H9 (cell line): Measurements from ENCODE around the gene TMEM35B. TPM values are rescaled to one million over a fixed set of nuclear protein-coding genes. Genes with fewer than 3 reads are reported as not detected.

Source experiments
- DNase-seq: peaks from one replicate; pipeline ENCODE4 v3.0.0-alpha.2; 2017
- H2AFZ ChIP-seq: one replicate; pipeline ENCODE4 v1.6.1; 2013; ENCODE audit warnings: mild to moderate bottlenecking, low read length, control low read depth, moderate library complexity
- H2AK5ac ChIP-seq: 2 replicates; pipeline ENCODE4 v1.6.1; 2013; ENCODE audit warnings: low read length, control low read depth, mixed read lengths; ENCODE audit not compliant: insufficient read length
- H2BK120ac ChIP-seq: one replicate; pipeline ENCODE4 v1.6.1; 2013; ENCODE audit warnings: low read depth, mild to moderate bottlenecking, low read length, control low read depth, inconsistent platforms; ENCODE audit not compliant: poor library complexity, severe bottlenecking
- H2BK12ac ChIP-seq: 2 replicates; pipeline ENCODE4 v1.6.1; 2013; ENCODE audit warnings: low read length, control low read depth, mixed read lengths, low read depth; ENCODE audit not compliant: insufficient read length
- H2BK15ac ChIP-seq: 2 replicates; pipeline ENCODE4 v1.6.1; 2013; ENCODE audit warnings: low read depth, low read length, control low read depth
- H2BK20ac ChIP-seq: one replicate; pipeline ENCODE4 v1.6.1; 2013; ENCODE audit warnings: low read depth, mild to moderate bottlenecking, low read length, control low read depth, inconsistent platforms; ENCODE audit not compliant: poor library complexity, severe bottlenecking
- H2BK5ac ChIP-seq: 2 replicates; pipeline ENCODE4 v1.6.1; 2013; ENCODE audit warnings: low read length, control low read depth, mixed read lengths; ENCODE audit not compliant: insufficient read length
- H3K14ac ChIP-seq: 2 replicates; pipeline ENCODE4 v1.6.1; 2013; ENCODE audit warnings: low read length, control low read depth; ENCODE audit not compliant: insufficient read depth
- H3K18ac ChIP-seq: 2 replicates; pipeline ENCODE4 v1.6.1; 2013; ENCODE audit warnings: low read depth, mild to moderate bottlenecking, mixed read lengths, low read length, control low read depth; ENCODE audit not compliant: insufficient read length
- H3K23ac ChIP-seq: 2 replicates; pipeline ENCODE4 v1.6.1; 2013; ENCODE audit warnings: low read length, control low read depth, mixed read lengths, low read depth; ENCODE audit not compliant: insufficient read length
- H3K23me2 ChIP-seq: 2 replicates; pipeline ENCODE4 v1.6.1; 2013; ENCODE audit warnings: low read depth, mild to moderate bottlenecking, mixed read lengths, low read length, control low read depth; ENCODE audit not compliant: insufficient read length, poor library complexity, severe bottlenecking
- H3K27ac ChIP-seq: 2 replicates; pipeline ENCODE4 v1.5.1; 2013; ENCODE audit warnings: low read length, control low read depth, mixed read lengths, low read depth; ENCODE audit not compliant: insufficient read length
- H3K27me3 ChIP-seq: 2 replicates; pipeline ENCODE4 v1.6.1; 2013; ENCODE audit warnings: low read length, control low read depth, inconsistent platforms; ENCODE audit not compliant: insufficient read depth
- H3K4ac ChIP-seq: 2 replicates; pipeline ENCODE4 v1.6.1; 2013; ENCODE audit warnings: low read depth, mild to moderate bottlenecking, control low read depth, inconsistent platforms, low read length, moderate library complexity
- H3K4me1 ChIP-seq: 2 replicates; pipeline ENCODE4 v1.6.1; 2013; ENCODE audit warnings: low read length, control low read depth, inconsistent platforms; ENCODE audit not compliant: insufficient read depth
- H3K4me2 ChIP-seq: 2 replicates; pipeline ENCODE4 v1.6.1; 2013; ENCODE audit warnings: low read length, control low read depth, mixed read lengths; ENCODE audit not compliant: insufficient read length, insufficient read depth
- H3K56ac ChIP-seq: 2 replicates; pipeline ENCODE4 v1.6.1; 2013; ENCODE audit warnings: low read depth, mild to moderate bottlenecking, mixed read lengths, low read length, control low read depth; ENCODE audit not compliant: insufficient read length
- H3K79me1 ChIP-seq: 2 replicates; pipeline ENCODE4 v1.6.1; 2013; ENCODE audit warnings: low read depth, mild to moderate bottlenecking, moderate library complexity, low read length, control low read depth, inconsistent platforms; ENCODE audit not compliant: insufficient read depth, poor library complexity, severe bottlenecking
- H3K79me2 ChIP-seq: 2 replicates; pipeline ENCODE4 v1.6.1; 2013; ENCODE audit warnings: low read length, control low read depth, inconsistent platforms; ENCODE audit not compliant: insufficient read depth
- H3K9ac ChIP-seq: 2 replicates; pipeline ENCODE4 v1.6.1; 2013; ENCODE audit warnings: low read length, control low read depth, mixed read lengths; ENCODE audit not compliant: insufficient read length; ENCODE audit errors: extremely low read depth
- H3K9me3 ChIP-seq: one replicate; pipeline ENCODE4 v1.6.1; 2013; ENCODE audit warnings: low read depth, low read length, inconsistent platforms; ENCODE audit not compliant: control insufficient read depth
- H3T11ph ChIP-seq: one replicate; pipeline ENCODE4 v1.6.1; 2013; ENCODE audit warnings: mild to moderate bottlenecking, low read length, control low read depth, inconsistent platforms
- H4K20me1 ChIP-seq: one replicate; pipeline ENCODE4 v1.6.1; 2013; ENCODE audit not compliant: control insufficient read depth, insufficient read length, insufficient read depth
- H4K5ac ChIP-seq: 2 replicates; pipeline ENCODE4 v1.6.1; 2013; ENCODE audit warnings: low read depth, mild to moderate bottlenecking, mixed read lengths, low read length, control low read depth; ENCODE audit not compliant: insufficient read length
- H4K8ac ChIP-seq: replicated peaks from 2 replicates; pipeline ENCODE4 v1.6.1; 2013; ENCODE audit warnings: low read length, control low read depth, mixed read lengths, low read depth; ENCODE audit not compliant: insufficient read length
- H4K91ac ChIP-seq: 2 replicates; pipeline ENCODE4 v1.6.1; 2013; ENCODE audit warnings: low read depth, mild to moderate bottlenecking, moderate library complexity, mixed read lengths, low read length, control low read depth; ENCODE audit not compliant: insufficient read length
- H3K27ac Mint-ChIP-seq, 3 experiments: 2 replicates in 2 of 3; 3 replicates in 1 of 3; pipeline ENCODE4 v1.8.0; 2020 to 2021; ENCODE audit warnings: mixed read lengths in 3 of 3, mild to moderate bottlenecking in 1 of 3, moderate library complexity in 1 of 3
- H3K27me3 Mint-ChIP-seq: 2 replicates; pipeline ENCODE4 v1.8.0; 2021; ENCODE audit warnings: low read depth, mild to moderate bottlenecking, moderate library complexity, mixed read lengths
- H3K36me3 Mint-ChIP-seq, 3 experiments: 2 replicates in 2 of 3; 3 replicates in 1 of 3; pipeline ENCODE4 v1.8.0; 2020 to 2021; ENCODE audit warnings: low read depth in 3 of 3, mixed read lengths in 3 of 3; ENCODE audit not compliant: insufficient read depth in 1 of 3
- H3K4me1 Mint-ChIP-seq, 2 experiments: 2 replicates each; pipeline ENCODE4 v1.8.0; 2020; ENCODE audit warnings: mixed read lengths in 2 of 2
- H3K4me3 Mint-ChIP-seq, 2 experiments: 2 replicates in 1 of 2; 3 replicates in 1 of 2; pipeline ENCODE4 v1.8.0; 2020 to 2021; ENCODE audit warnings: mild to moderate bottlenecking in 2 of 2, mixed read lengths in 2 of 2, moderate library complexity in 1 of 2
- H3K9me3 Mint-ChIP-seq, 2 experiments: 2 replicates in 1 of 2; 3 replicates in 1 of 2; pipeline ENCODE4 v1.8.0; 2020; ENCODE audit warnings: mild to moderate bottlenecking in 2 of 2, mixed read lengths in 2 of 2, moderate library complexity in 1 of 2
- CTCF ChIP-seq: fragments of 200-600 bp; sonication (generic); conservative IDR thresholded peaks from 3 replicates; pipeline ENCODE4 v1.8.0; 2021; ENCODE audit warnings: antibody characterized with exemption, mild to moderate bottlenecking
- WGBS: extraction: QIAGEN DNeasy Blood & Tissue Kit; methylation state at CpG from one replicate; pipeline ENCODE4 v1.1.7; 2013; ENCODE audit warnings: missing lambda C conversion rate, low lambda C conversion rate, mixed read lengths; ENCODE audit not compliant: insufficient read length; ENCODE audit errors: extremely low coverage; 5-methylcytosine and 5-hydroxymethylcytosine counted together
- total RNA-seq: library from RNA; stranded (reverse); gene quantifications from 2 replicates; pipeline ENCODE4 v1.2.1, GENCODE V29; 2021

Gene TMEM35B
- total RNA-seq, 1 experiment from 2014 or later: 7.7 TPM

GRCh38 chr1:35005711-35006110, 20.6 kb upstream of the TMEM35B start:
- Histone ChIP-seq H2AK5ac (no peak overlapping the region), H3K14ac (no peak overlapping the region), H3K9me3 (no peaks in the 10 kb centered on the region), H4K8ac (no peak overlapping the region), H3K4ac (no peak overlapping the region), H4K91ac (no peak overlapping the region), H2BK12ac (no peak overlapping the region), H2BK20ac (no peak overlapping the region), H4K20me1 (no peaks in the 10 kb centered on the region), H3K9ac (no peak overlapping the region), H3K4me1 (no peaks in the 10 kb centered on the region), H3K79me1 (no peaks in the 10 kb centered on the region), H3K27ac (no peak overlapping the region), H2BK120ac (no peak overlapping the region), H3K4me2 (no peak overlapping the region), H3K79me2 (no peaks in the 10 kb centered on the region), H3K18ac (no peak overlapping the region), H3K56ac (no peak overlapping the region), H4K5ac (no peak overlapping the region), H2BK15ac (no peak overlapping the region), H3T11ph (no peak overlapping the region), H3K23ac (no peak overlapping the region), H3K27me3 (no peaks in the 10 kb centered on the region), H2BK5ac (no peak overlapping the region), H2AFZ (no peak overlapping the region), H3K23me2 (no peaks in the 10 kb centered on the region)
- Mint-ChIP-seq H3K27me3 (no peaks in the 10 kb centered on the region), H3K9me3 (no peaks in the 10 kb centered on the region), H3K4me3 (no peak overlapping the region), H3K4me1 (no peaks in the 10 kb centered on the region), H3K36me3 (peaks cover 3 to 24% (median 12%) of the 10 kb centered on the region in 3 experiments; a peak in 6 of 7 replicates), H3K27ac (no peak overlapping the region)
- no CpG with 5 or more reads among the region's 3 CpGs for WGBS
- no peak for TF ChIP-seq CTCF
- DNase-seq: no peak
